Stimulated activated CD4-positive, alpha-beta T cell treated with anti-CD3 and anti-CD28 coated beads, Interleukin-15, amount 100 ng/mL, for 48 hours (primary cell): ENCODE data around the gene SH3RF2.

Experiments used
- DNase-seq, 2 donors: peaks; one replicate each; pipeline ENCODE4 v3.0.0-alpha.2; 2020; ENCODE audit warnings: low read depth in 2 of 2

SH3RF2 gene

DNA sequence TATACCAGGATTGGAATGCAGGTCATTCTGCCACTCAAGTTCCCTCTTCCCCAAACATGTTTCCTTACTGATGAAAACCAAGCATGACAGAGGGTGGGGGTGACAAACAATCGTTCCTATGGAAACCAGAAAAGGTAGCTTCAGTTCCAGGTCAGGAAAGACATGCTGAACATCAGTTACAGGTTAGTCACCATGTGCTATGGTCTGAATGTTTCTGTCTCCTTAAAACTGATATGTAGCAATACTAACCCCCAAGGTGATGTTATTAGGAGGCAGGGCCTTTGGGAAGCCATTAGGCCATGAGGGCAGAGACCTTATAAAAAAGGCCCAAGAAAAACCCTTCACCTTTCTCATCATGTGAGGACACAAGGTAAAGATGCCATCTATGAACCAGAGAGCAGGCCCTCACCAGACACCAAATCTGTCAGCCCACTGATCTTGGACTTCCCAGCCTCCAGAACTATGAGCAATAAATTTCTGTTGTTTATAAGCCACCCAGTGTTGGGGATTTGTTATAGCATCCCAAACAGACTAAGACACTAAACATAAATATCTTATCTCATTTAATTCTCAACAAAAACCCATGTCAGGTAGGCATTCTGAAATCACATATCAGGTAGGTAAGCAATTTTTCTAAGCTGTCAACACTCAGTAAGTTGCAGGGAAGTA lies 15.7 kb upstream of the SH3RF2 start:
- no peak for DNase-seq

DNA sequence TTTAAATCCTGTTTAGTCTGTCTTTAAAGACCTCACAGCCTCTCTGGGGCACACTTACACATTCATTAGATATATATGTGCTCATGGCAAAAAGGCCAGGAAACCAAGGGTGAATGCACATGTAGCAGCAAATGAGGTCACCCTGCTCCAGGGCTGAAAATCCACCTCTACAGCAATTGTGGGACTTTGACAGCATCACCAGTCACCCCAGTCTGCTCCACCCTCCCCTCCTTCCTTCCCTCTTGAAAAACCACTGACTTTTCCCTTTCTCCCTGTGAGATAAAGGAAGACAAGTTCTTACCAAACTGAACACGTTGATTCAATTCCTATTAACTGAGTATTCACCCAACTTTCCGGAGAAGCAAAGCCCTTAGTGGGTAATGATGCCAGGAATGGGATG lies 15.2 kb upstream of the SH3RF2 start:
- DNase-seq: no peak

GRCh38 chr5:145922059-145922458 lies 14.3 kb upstream of the SH3RF2 start:
- DNase-seq: no peak

GRCh38 chr5:145923405-145923804 lies 13.0 kb upstream of the SH3RF2 start:
- DNase-seq: no peak

DNA sequence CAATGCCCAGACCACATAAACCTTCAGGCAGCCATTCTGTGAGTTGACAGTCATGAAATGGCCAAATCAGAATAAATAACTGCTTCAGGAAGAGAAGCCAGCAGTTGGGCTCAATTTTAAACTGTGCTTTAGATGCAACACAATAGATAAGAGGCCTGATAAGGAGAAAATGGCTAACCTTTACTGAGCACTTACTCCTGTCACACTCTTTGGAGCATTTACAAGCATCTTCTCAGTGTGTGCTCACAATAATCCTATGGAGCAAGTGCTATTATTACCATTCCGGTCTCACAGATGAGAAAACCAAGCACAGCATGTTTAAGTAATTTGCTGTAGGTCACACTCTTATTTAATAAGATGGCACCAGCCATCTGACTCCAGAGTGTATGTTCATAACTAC lies 11.5 kb upstream of the SH3RF2 start:
- no peak for DNase-seq

DNA sequence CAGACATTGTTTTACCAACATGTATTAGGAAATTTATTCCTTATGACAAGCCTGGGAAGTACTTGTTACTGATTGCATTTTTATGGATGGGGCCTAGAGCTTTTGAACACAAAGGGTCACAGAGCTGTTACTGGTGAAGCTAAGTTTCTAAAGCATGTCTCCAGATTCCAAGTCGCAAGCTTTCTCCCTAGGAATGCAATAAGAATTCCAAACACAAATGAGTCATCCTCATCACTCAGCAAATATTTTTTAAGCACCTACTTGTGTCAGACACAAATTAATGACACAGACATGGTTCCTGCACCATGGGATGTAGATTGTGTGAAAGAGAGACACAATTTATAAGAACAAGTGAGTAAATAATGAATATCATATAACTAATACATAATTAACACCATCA lies 11.0 kb upstream of the SH3RF2 start:
- no peak for DNase-seq

GRCh38 chr5:145925803-145926202 lies 10.6 kb upstream of the SH3RF2 start:
- no peak for DNase-seq

GRCh38 chr5:145931718-145932117 lies 4.7 kb upstream of the SH3RF2 start:
- DNase-seq: no peak

DNA sequence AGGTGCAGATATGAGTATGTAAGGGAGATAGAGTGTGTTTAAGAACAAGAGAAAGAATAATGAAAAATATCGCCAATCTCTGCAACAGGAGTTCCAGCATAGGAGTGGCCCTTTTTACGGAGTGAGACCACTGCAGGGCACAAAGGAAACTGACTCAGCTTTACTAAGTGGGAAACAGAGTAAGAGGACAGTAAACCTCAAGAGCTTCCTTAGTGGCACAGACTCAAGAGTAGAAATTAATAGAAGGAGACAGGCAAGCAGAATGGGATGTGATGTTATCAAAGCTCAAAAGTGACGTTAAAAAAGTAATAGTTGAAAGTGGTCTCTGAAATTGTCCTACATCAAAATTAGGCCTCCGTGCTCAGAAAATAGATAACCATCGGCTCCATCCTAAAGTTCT lies 2.1 kb upstream of the SH3RF2 start:
- DNase-seq: no peak

GRCh38 chr5:145937432-145938250 lies 1.3 kb downstream of the SH3RF2 start:
- DNase-seq: peak in 1 of 2 donors; percentile 19

GRCh38 chr5:145938776-145939539 lies 2.6 kb downstream of the SH3RF2 start:
- no peak for DNase-seq

DNA sequence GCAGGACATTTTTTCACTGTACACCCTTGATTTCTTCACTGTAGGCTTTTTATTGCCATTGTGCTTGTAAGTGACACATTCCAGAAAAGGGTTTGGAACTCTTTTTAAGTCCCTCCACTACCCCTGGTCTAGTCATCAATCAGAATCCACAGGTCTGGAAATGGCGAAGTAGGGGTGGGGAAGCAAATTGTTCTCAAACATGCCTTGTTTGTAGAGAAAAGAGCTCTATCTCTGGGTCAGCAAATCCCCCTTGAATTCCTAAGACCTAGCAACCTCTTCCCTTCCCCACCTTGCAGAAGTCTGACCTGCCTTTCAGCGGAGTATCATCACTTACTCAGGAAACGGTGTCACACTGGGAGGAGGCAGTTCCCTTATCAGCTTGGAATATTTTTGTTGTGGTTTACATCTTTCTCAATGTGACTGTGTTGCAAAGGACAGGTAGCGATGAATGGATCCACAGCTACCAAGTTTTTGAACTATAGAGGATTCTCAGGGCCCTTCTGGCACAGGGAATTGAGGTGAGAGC lies 3.2 kb downstream of the SH3RF2 start:
- DNase-seq: no peak

- DNase-seq: no peak
These were observed 4.7 kb downstream of the SH3RF2 start for GRCh38 chr5:145941096-145941447.

DNA sequence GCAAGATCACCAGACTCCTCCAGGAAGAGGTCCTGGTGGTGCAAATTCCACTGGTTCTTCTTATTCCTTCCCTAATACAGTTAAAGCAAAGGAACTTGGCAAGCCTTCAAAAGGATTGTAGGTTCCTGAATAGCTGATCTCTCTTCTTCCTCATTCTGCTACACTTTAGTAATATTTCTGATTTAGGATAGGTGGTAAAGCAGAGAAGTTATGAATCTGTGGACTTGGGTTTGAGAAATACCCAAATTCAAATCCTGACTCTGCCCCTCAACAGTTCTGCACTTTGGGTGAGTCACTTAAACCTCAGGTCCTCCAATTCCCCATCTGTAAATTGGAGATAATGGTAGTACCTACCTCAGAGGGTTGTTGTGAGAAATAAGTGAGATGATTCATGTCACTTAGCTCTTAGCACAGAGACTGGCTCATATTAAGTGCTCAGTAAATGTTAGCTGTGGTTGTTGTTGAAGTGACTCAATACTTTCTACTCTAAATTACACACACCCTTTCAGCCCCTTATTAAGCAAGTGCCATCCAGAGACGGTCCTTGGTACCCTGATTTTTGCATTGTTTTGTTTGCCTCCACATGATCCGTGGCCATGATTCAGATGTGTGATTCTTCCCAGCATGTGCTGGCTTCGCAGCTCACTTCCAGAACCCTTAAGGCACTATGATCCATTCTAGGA lies 5.2 kb downstream of the SH3RF2 start:
- no peak for DNase-seq

DNA sequence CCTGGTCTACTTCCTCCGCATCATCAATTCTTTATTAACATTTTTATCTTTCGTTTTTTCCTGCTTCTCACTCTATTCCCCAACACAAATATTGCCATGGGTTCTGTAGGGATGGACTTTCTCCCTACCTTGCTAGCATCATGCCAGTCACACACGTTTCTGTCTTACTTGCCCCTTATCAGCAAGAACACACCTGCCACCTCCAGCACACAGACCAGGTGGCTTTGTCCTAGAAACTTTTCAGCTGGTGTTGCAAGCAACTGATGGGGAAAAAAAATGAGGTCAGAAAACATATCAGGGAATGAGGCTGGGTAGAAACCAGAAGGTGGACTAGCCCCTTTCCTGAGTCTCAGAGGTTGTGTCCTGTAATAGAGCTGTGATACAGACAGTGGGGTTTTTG lies 5.8 kb downstream of the SH3RF2 start:
- DNase-seq: no peak

- DNase-seq: no peak
These were observed 6.4 kb downstream of the SH3RF2 start for GRCh38 chr5:145942749-145943148.

GRCh38 chr5:145943674-145944121 lies 7.3 kb downstream of the SH3RF2 start:
- no peak for DNase-seq

DNA sequence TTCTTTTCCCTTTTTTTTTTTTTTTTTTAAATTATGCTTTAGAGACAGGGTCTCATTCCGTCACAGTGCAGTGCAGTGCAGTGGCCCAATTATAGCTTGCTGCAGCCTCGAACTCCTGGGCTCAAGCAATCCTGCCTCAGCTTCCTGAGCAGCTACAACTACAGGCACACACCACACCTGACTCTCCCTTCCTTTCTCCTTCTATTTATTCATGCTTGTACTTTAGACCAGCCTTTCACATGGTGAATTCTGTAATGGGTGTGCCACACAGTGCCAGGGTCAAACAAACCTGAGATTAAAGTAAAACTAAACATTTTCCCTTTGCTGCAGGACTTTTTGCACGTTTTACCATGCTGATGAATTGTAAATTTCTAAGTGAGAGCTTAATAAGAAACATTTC lies 8.0 kb downstream of the SH3RF2 start:
- DNase-seq: no peak

DNA sequence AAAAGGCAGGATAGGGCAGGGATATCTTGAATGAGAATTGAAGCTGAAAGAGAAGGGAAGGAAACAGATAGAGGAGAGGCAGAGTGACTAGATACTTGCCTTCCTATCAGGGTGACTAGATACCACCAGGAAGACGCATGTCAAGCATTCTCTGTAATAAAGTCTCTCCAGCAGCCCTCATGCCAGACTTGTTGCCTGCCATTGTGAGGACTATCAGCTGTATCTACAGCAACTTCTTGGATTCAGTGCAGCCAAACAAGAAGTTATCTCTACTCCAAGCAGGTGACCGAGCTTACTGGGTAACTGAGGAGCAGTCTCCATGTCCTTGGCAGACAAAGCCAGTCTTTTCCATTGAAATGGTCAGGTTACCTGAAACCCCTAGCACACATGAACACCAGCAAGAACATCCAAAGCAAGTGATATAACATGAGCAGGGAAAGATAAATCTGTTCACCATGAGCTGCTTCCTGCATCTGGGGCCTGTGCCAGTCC lies 9.3 kb downstream of the SH3RF2 start:
- DNase-seq: no peak

GRCh38 chr5:145946112-145946861 lies 9.9 kb downstream of the SH3RF2 start:
- DNase-seq: peak in 1 of 2 donors; percentile 15

GRCh38 chr5:145947581-145947980 lies 11.2 kb downstream of the SH3RF2 start:
- DNase-seq: no peak
